Rectal smooth muscle tissue (tissue), 1 donor: Measurements from ENCODE around the gene MLST8.

Experiments
- H3K27ac ChIP-seq: one replicate; pipeline ENCODE4 v1.7.0; 2013; ENCODE audit warnings: low read depth, low read length, inconsistent platforms
- H3K27me3 ChIP-seq: one replicate; pipeline ENCODE4 v1.7.0; 2013; ENCODE audit warnings: low read length; ENCODE audit not compliant: control insufficient read depth, insufficient read depth
- H3K36me3 ChIP-seq: one replicate; pipeline ENCODE4 v1.7.0; 2013; ENCODE audit warnings: low read length; ENCODE audit not compliant: control insufficient read depth, insufficient read depth
- H3K4me1 ChIP-seq: one replicate; pipeline ENCODE4 v1.7.0; 2013; ENCODE audit warnings: low read length; ENCODE audit not compliant: control insufficient read depth, insufficient read depth
- H3K4me3 ChIP-seq: one replicate; pipeline ENCODE4 v1.7.0; 2013; ENCODE audit warnings: low read length
- H3K9ac ChIP-seq: one replicate; pipeline ENCODE4 v1.7.0; 2013; ENCODE audit warnings: low read length

Gene MLST8

GRCh38 chr16:2177101-2177500 lies 28.2 kb upstream of the MLST8 start:
- H3K9ac ChIP-seq, result no peak overlapping the region
- no peak overlapping the region for H3K4me3 ChIP-seq
- H3K27ac ChIP-seq, result no peak overlapping the region
- peaks cover 39% of the 10 kb centered on the region for H3K36me3 ChIP-seq
- no peaks in the 10 kb centered on the region for H3K4me1 ChIP-seq
- no peaks in the 10 kb centered on the region for H3K27me3 ChIP-seq

GRCh38 chr16:2177561-2177960 lies 27.7 kb upstream of the MLST8 start:
- peaks cover 39% of the 10 kb centered on the region for H3K36me3 ChIP-seq
- H3K4me3 ChIP-seq, result no peak overlapping the region
- H3K9ac ChIP-seq, result no peak overlapping the region
- no peaks in the 10 kb centered on the region for H3K27me3 ChIP-seq
- H3K27ac ChIP-seq, result no peak overlapping the region
- no peaks in the 10 kb centered on the region for H3K4me1 ChIP-seq

GRCh38 chr16:2178321-2179106 lies 26.7 kb upstream of the MLST8 start:
- no peaks in the 10 kb centered on the region for H3K27me3 ChIP-seq
- no peak overlapping the region for H3K9ac ChIP-seq
- no peak overlapping the region for H3K27ac ChIP-seq
- no peak overlapping the region for H3K4me3 ChIP-seq
- H3K4me1 ChIP-seq, result no peaks in the 10 kb centered on the region
- peaks cover 34% of the 10 kb centered on the region for H3K36me3 ChIP-seq

- H3K27me3 ChIP-seq, result no peaks in the 10 kb centered on the region
- H3K4me1 ChIP-seq, result no peaks in the 10 kb centered on the region
- no peak overlapping the region for H3K9ac ChIP-seq
- no peak overlapping the region for H3K4me3 ChIP-seq
- H3K36me3 ChIP-seq, result peaks cover 31% of the 10 kb centered on the region
- H3K27ac ChIP-seq, result no peak overlapping the region
Observed at GRCh38 chr16:2179107-2179501, 26.1 kb upstream of the MLST8 start.

GRCh38 chr16:2179576-2179975 lies 25.7 kb upstream of the MLST8 start:
- Histone ChIP-seq H3K36me3 (peaks cover 26% of the 10 kb centered on the region), H3K4me1 (no peaks in the 10 kb centered on the region), H3K27me3 (no peaks in the 10 kb centered on the region), H3K9ac (no peak overlapping the region), H3K27ac (no peak overlapping the region), H3K4me3 (no peak overlapping the region)

- no peaks in the 10 kb centered on the region for H3K27me3 ChIP-seq
Observed at GRCh38 chr16:2180461-2180860, 24.8 kb upstream of the MLST8 start.

GRCh38 chr16:2180962-2181923 lies 24.0 kb upstream of the MLST8 start:
- H3K27me3 ChIP-seq, result no peaks in the 10 kb centered on the region
- H3K9ac ChIP-seq, result no peak overlapping the region
- H3K36me3 ChIP-seq, result peaks cover 11% of the 10 kb centered on the region
- no peak overlapping the region for H3K27ac ChIP-seq
- no peaks in the 10 kb centered on the region for H3K4me1 ChIP-seq
- no peak overlapping the region for H3K4me3 ChIP-seq

More at GRCh38 chr16:2180461-2180860, 24.8 kb upstream of the MLST8 start:
- Histone ChIP-seq H3K27ac (no peak overlapping the region), H3K9ac (no peak overlapping the region), H3K4me3 (no peak overlapping the region), H3K36me3 (peaks cover 18% of the 10 kb centered on the region), H3K4me1 (no peaks in the 10 kb centered on the region)

GRCh38 chr16:2181952-2182351 lies 23.3 kb upstream of the MLST8 start:
- no peak overlapping the region for H3K4me3 ChIP-seq
- H3K9ac ChIP-seq, result no peak overlapping the region
- H3K4me1 ChIP-seq, result no peaks in the 10 kb centered on the region
- H3K27me3 ChIP-seq, result no peaks in the 10 kb centered on the region
- peaks cover 6% of the 10 kb centered on the region for H3K36me3 ChIP-seq
- no peak overlapping the region for H3K27ac ChIP-seq

GRCh38 chr16:2183671-2184070 lies 21.6 kb upstream of the MLST8 start:
- Histone ChIP-seq H3K4me1 (no peaks in the 10 kb centered on the region), H3K27me3 (no peaks in the 10 kb centered on the region), H3K27ac (no peak overlapping the region), H3K9ac (no peak overlapping the region), H3K4me3 (no peak overlapping the region), H3K36me3 (no peaks in the 10 kb centered on the region)

- no peaks in the 10 kb centered on the region for H3K36me3 ChIP-seq
- no peak overlapping the region for H3K27ac ChIP-seq
- no peak overlapping the region for H3K9ac ChIP-seq
Observed at GRCh38 chr16:2184346-2184745, 20.9 kb upstream of the MLST8 start.

GRCh38 chr16:2184962-2185361 lies 20.3 kb upstream of the MLST8 start:
- Histone ChIP-seq H3K27me3 (no peaks in the 10 kb centered on the region), H3K4me1 (no peaks in the 10 kb centered on the region), H3K27ac (no peak overlapping the region), H3K4me3 (no peak overlapping the region), H3K36me3 (no peaks in the 10 kb centered on the region), H3K9ac (no peak overlapping the region)

More at GRCh38 chr16:2184346-2184745, 20.9 kb upstream of the MLST8 start:
- H3K4me1 ChIP-seq, result no peaks in the 10 kb centered on the region
- no peak overlapping the region for H3K4me3 ChIP-seq
- no peaks in the 10 kb centered on the region for H3K27me3 ChIP-seq

GRCh38 chr16:2186064-2186463 lies 19.2 kb upstream of the MLST8 start:
- Histone ChIP-seq H3K27ac (no peak overlapping the region), H3K9ac (no peak overlapping the region), H3K4me3 (no peak overlapping the region), H3K36me3 (no peaks in the 10 kb centered on the region), H3K4me1 (no peaks in the 10 kb centered on the region), H3K27me3 (no peaks in the 10 kb centered on the region)
